ENCODE data around the gene ZNF280B.
"Not testable (repeated sequence)": the region's sequence is repeated elsewhere in the genome, so short reads cannot be mapped to it uniquely, and the experiment has no call there.

ZNF280B gene

GRCh38 chr22:22487869-22488597 lies 20.5 kb downstream of the ZNF280B start:
- Mint-ChIP-seq H3K9me3 (no peaks in the 10 kb centered on the region), H3K27ac (no peak overlapping the region)
- ATAC-seq: no peak

GRCh38 chr22:22487059-22487458 lies 21.5 kb downstream of the ZNF280B start:
- DNase-seq (no peak), ATAC-seq (no peak)
- Mint-ChIP-seq H3K27ac (no peak overlapping the region), H3K9me3 (no peaks in the 10 kb centered on the region), H3K4me1 (no peaks in the 10 kb centered on the region), H3K27me3 (no peaks in the 10 kb centered on the region), H3K4me3 (no peak overlapping the region)

More at GRCh38 chr22:22487869-22488597, 20.5 kb downstream of the ZNF280B start:
- H3K4me3 Mint-ChIP-seq: no peak overlapping the region
- no peaks in the 10 kb centered on the region for H3K27me3 Mint-ChIP-seq
- H3K4me1 Mint-ChIP-seq: no peaks in the 10 kb centered on the region
- DNase-seq: no peak

GRCh38 chr22:22486132-22486899 lies 22.2 kb downstream of the ZNF280B start:
- Mint-ChIP-seq H3K27me3 (no peaks in the 10 kb centered on the region), H3K4me1 (no peaks in the 10 kb centered on the region), H3K27ac (peak overlapping the region in 1 of 2 donors; percentile 36), H3K9me3 (no peaks in the 10 kb centered on the region), H3K4me3 (no peak overlapping the region)
- no peak for DNase-seq
- ATAC-seq: no peak

- DNase-seq (no peak), ATAC-seq (no peak)
- Mint-ChIP-seq H3K4me1 (no peaks in the 10 kb centered on the region), H3K4me3 (no peak overlapping the region), H3K27me3 (no peaks in the 10 kb centered on the region), H3K27ac (peak overlapping the region; percentile 34 to 75), H3K9me3 (no peaks in the 10 kb centered on the region)
These were observed 23.0 kb downstream of the ZNF280B start for GRCh38 chr22:22485524-22485923.

- H3K9me3 Mint-ChIP-seq: no peaks in the 10 kb centered on the region
- no peaks in the 10 kb centered on the region for H3K4me1 Mint-ChIP-seq
- ATAC-seq (no peak), DNase-seq (no peak)
- H3K27me3 Mint-ChIP-seq: no peaks in the 10 kb centered on the region
- H3K4me3 Mint-ChIP-seq: no peak overlapping the region
- H3K27ac Mint-ChIP-seq: no peak overlapping the region
These were observed 24.5 kb downstream of the ZNF280B start for GRCh38 chr22:22484023-22484422.

GRCh38 chr22:22480940-22481339 lies 27.6 kb downstream of the ZNF280B start:
- no peak for ATAC-seq

GRCh38 chr22:22479999-22480532 lies 28.5 kb downstream of the ZNF280B start:
- no peaks in the 10 kb centered on the region for H3K27me3 Mint-ChIP-seq
- no peak for DNase-seq
- no peak for ATAC-seq
- H3K9me3 Mint-ChIP-seq: no peaks in the 10 kb centered on the region
- no peak overlapping the region for H3K4me3 Mint-ChIP-seq
- no peaks in the 10 kb centered on the region for H3K4me1 Mint-ChIP-seq
- no peak overlapping the region for H3K27ac Mint-ChIP-seq

More at GRCh38 chr22:22480940-22481339, 27.6 kb downstream of the ZNF280B start:
- Mint-ChIP-seq H3K4me1 (no peaks in the 10 kb centered on the region), H3K27me3 (no peaks in the 10 kb centered on the region), H3K27ac (peak overlapping the region in 1 of 2 donors; percentile 40), H3K4me3 (no peak overlapping the region), H3K9me3 (no peaks in the 10 kb centered on the region)
- DNase-seq: no peak

GRCh38 chr22:22479116-22479515 lies 29.4 kb downstream of the ZNF280B start:
- ATAC-seq (no peak), DNase-seq (no peak)
- Mint-ChIP-seq H3K4me1 (no peaks in the 10 kb centered on the region), H3K9me3 (no peaks in the 10 kb centered on the region), H3K4me3 (no peak overlapping the region), H3K27ac (no peak overlapping the region), H3K27me3 (no peaks in the 10 kb centered on the region)

GRCh38 chr22:22478470-22478869 lies 30.1 kb downstream of the ZNF280B start:
- Mint-ChIP-seq H3K4me3 (no peak overlapping the region), H3K27me3 (no peaks in the 10 kb centered on the region), H3K9me3 (no peaks in the 10 kb centered on the region), H3K27ac (no peak overlapping the region), H3K4me1 (no peaks in the 10 kb centered on the region)
- no peak for ATAC-seq
- no peak for DNase-seq

- no peak for ATAC-seq
- no peak for DNase-seq
- H3K4me3 Mint-ChIP-seq: no peak overlapping the region
- H3K4me1 Mint-ChIP-seq: no peaks in the 10 kb centered on the region
- no peak overlapping the region for H3K27ac Mint-ChIP-seq
- no peaks in the 10 kb centered on the region for H3K27me3 Mint-ChIP-seq
- peaks cover 2% of the 10 kb centered on the region in 2 donors for H3K9me3 Mint-ChIP-seq
These were observed 33.8 kb downstream of the ZNF280B start for GRCh38 chr22:22474733-22475132.

GRCh38 chr22:22471104-22471503 lies 37.4 kb downstream of the ZNF280B start:
- not testable (repeated sequence) for H3K4me3 Mint-ChIP-seq, H3K27ac Mint-ChIP-seq, DNase-seq, ATAC-seq, H3K4me1 Mint-ChIP-seq, H3K27me3 Mint-ChIP-seq
- H3K9me3 Mint-ChIP-seq: peaks cover 16 to 21% of the 10 kb centered on the region in 2 donors

- no peak overlapping the region for H3K27ac Mint-ChIP-seq
- H3K9me3 Mint-ChIP-seq: peaks cover 16 to 21% of the 10 kb centered on the region in 2 donors
- H3K4me1 Mint-ChIP-seq: no peaks in the 10 kb centered on the region
- DNase-seq (no peak), ATAC-seq (no peak)
- no peak overlapping the region for H3K4me3 Mint-ChIP-seq
- H3K27me3 Mint-ChIP-seq: peaks cover 19% of the 10 kb centered on the region
These were observed 39.0 kb downstream of the ZNF280B start for GRCh38 chr22:22469527-22469926.

GRCh38 chr22:22468794-22469469 lies 39.6 kb downstream of the ZNF280B start:
- H3K4me3 Mint-ChIP-seq, H3K27ac Mint-ChIP-seq, ATAC-seq, H3K4me1 Mint-ChIP-seq, DNase-seq: not testable (repeated sequence)
- Mint-ChIP-seq H3K27me3 (peaks cover 25% of the 10 kb centered on the region), H3K9me3 (peaks cover 16 to 21% of the 10 kb centered on the region in 2 donors)

- H3K27ac Mint-ChIP-seq: no peak overlapping the region
- DNase-seq (no peak), ATAC-seq (no peak)
- no peaks in the 10 kb centered on the region for H3K4me1 Mint-ChIP-seq
- H3K27me3 Mint-ChIP-seq: peaks cover 42% of the 10 kb centered on the region
- H3K9me3 Mint-ChIP-seq: peaks cover 16 to 21% of the 10 kb centered on the region in 2 donors
- H3K4me3 Mint-ChIP-seq: no peak overlapping the region
These were observed 41.4 kb downstream of the ZNF280B start for GRCh38 chr22:22467112-22467511.

- no peak overlapping the region for H3K27ac Mint-ChIP-seq
- H3K4me1 Mint-ChIP-seq: no peaks in the 10 kb centered on the region
- no peak for DNase-seq
- no peak for ATAC-seq
- peaks cover 16 to 21% of the 10 kb centered on the region in 2 donors for H3K9me3 Mint-ChIP-seq
- peaks cover 56% of the 10 kb centered on the region for H3K27me3 Mint-ChIP-seq
- H3K4me3 Mint-ChIP-seq: no peak overlapping the region
These were observed 42.8 kb downstream of the ZNF280B start for GRCh38 chr22:22465782-22466181.
